ENCODE measurements around the gene ENOSF1. TPM values are rescaled to one million over a fixed set of nuclear protein-coding genes. Genes with fewer than 3 reads are reported as not detected.
"Not testable (repeated sequence)": the region's sequence is repeated elsewhere in the genome, so short reads cannot be mapped to it uniquely, and the experiment has no call there.

Gene ENOSF1
- polyA plus RNA-seq, 10 donors, result 13.3 to 52.3 (median 21.8) TPM

GRCh38 chr18:709771-710170 is 2.7 kb downstream of the ENOSF1 start:
- no peak for DNase-seq

GRCh38 chr18:708096-708495 is 4.3 kb downstream of the ENOSF1 start:
- no peak for DNase-seq

GRCh38 chr18:706405-706804 is 6.0 kb downstream of the ENOSF1 start:
- no peak for DNase-seq

GRCh38 chr18:703213-703967 is 9.0 kb downstream of the ENOSF1 start:
- DNase-seq, result peak in 1 of 3 donors; percentile 21

- DNase-seq, result no peak
These were observed 14.6 kb downstream of the ENOSF1 start for GRCh38 chr18:697800-698199.

GRCh38 chr18:697012-697411 is 15.4 kb downstream of the ENOSF1 start:
- no peak for DNase-seq

GRCh38 chr18:693466-694187 is 18.8 kb downstream of the ENOSF1 start:
- peak in 1 of 3 donors; percentile 10 for DNase-seq

- no peak for DNase-seq
These were observed 19.6 kb downstream of the ENOSF1 start for GRCh38 chr18:692824-693223.

GRCh38 chr18:688323-688722 is 24.1 kb downstream of the ENOSF1 start:
- no peak for DNase-seq

GRCh38 chr18:686339-687111 is 25.9 kb downstream of the ENOSF1 start:
- no peak for DNase-seq

GRCh38 chr18:685438-685837 is 27.0 kb downstream of the ENOSF1 start:
- DNase-seq, result no peak

GRCh38 chr18:683531-683930 is 28.9 kb downstream of the ENOSF1 start:
- no peak for DNase-seq

GRCh38 chr18:682833-683232 is 29.6 kb downstream of the ENOSF1 start:
- DNase-seq, result no peak

GRCh38 chr18:682416-682815 is 30.0 kb downstream of the ENOSF1 start:
- DNase-seq, result not testable (repeated sequence)

GRCh38 chr18:681985-682384 is 30.4 kb downstream of the ENOSF1 start:
- DNase-seq, result no peak

GRCh38 chr18:680392-680791 is 32.0 kb downstream of the ENOSF1 start:
- DNase-seq, result no peak

- no peak for DNase-seq
These were observed 32.9 kb downstream of the ENOSF1 start for GRCh38 chr18:679516-679915.

- no peak for DNase-seq
These were observed 33.8 kb downstream of the ENOSF1 start for GRCh38 chr18:678482-679182.

GRCh38 chr18:677951-678381 is 34.5 kb downstream of the ENOSF1 start:
- no peak for DNase-seq

- no peak for DNase-seq
These were observed 35.3 kb downstream of the ENOSF1 start for GRCh38 chr18:677145-677544.

- no peak for DNase-seq
These were observed 35.7 kb downstream of the ENOSF1 start for GRCh38 chr18:676736-677135.

- no peak for DNase-seq
These were observed 36.4 kb downstream of the ENOSF1 start for GRCh38 chr18:676069-676468.

Measured in muscle of back (tissue), 11 donors.